C4-2B (cell line): Measurements from ENCODE around the gene ECHS1.

Experiments used
- H3K27ac ChIP-seq: fragments of 450-650 bp; 2 replicates; pipeline ENCODE4 v1.5.1; 2017
- CTCF ChIP-seq: fragments of 450-650 bp; conservative IDR thresholded peaks from 2 replicates; pipeline ENCODE4 v1.5.1; 2017; ENCODE audit warnings: mild to moderate bottlenecking
- ZFX ChIP-seq: fragments of 450-650 bp; IDR thresholded peaks from 2 replicates; pipeline ENCODE4 v1.6.1; 2017

Gene ECHS1

GRCh38 chr10:133342942-133343341, 30.2 kb downstream of the ECHS1 start:
- H3K27ac ChIP-seq, result no peak overlapping the region
- TF ChIP-seq ZFX (no peak), CTCF (no peak)

GRCh38 chr10:133341983-133342382, 31.2 kb downstream of the ECHS1 start:
- no peak overlapping the region for H3K27ac ChIP-seq
- no peak for TF ChIP-seq CTCF
- no peak for TF ChIP-seq ZFX

GRCh38 chr10:133339708-133340380, 33.3 kb downstream of the ECHS1 start:
- H3K27ac ChIP-seq, result no peak overlapping the region
- TF ChIP-seq ZFX, result no peak
- TF ChIP-seq CTCF, result no peak

- TF ChIP-seq ZFX (no peak), CTCF (no peak)
Measured at GRCh38 chr10:133338080-133339071, 34.8 kb downstream of the ECHS1 start.

GRCh38 chr10:133337370-133337725, 35.8 kb downstream of the ECHS1 start:
- H3K27ac ChIP-seq, result no peak overlapping the region
- TF ChIP-seq CTCF (no peak), ZFX (no peak)

More at GRCh38 chr10:133338080-133339071, 34.8 kb downstream of the ECHS1 start:
- no peak overlapping the region for H3K27ac ChIP-seq

GRCh38 chr10:133336577-133337369, 36.4 kb downstream of the ECHS1 start, which contains the start of gene CALY:
TSS of gene CALY (minus strand) at chr10:133336896. CDS start at chr10:133328989, 7,907 bp downstream.
- no peak for TF ChIP-seq CTCF
- no peak within 1 kb of the TSS for H3K27ac ChIP-seq
